GM21528 (cell line): ENCODE measurements around the gene FAM25G.

Source experiments
- ATAC-seq: cut with Tn5 transposase; IDR thresholded peaks from one replicate; pipeline ENCODE4 v1.9.1; 2021; ENCODE audit warnings: mild to moderate bottlenecking, moderate library complexity; ENCODE audit not compliant: unreplicated experiment, low FRiP score

FAM25G gene

DNA sequence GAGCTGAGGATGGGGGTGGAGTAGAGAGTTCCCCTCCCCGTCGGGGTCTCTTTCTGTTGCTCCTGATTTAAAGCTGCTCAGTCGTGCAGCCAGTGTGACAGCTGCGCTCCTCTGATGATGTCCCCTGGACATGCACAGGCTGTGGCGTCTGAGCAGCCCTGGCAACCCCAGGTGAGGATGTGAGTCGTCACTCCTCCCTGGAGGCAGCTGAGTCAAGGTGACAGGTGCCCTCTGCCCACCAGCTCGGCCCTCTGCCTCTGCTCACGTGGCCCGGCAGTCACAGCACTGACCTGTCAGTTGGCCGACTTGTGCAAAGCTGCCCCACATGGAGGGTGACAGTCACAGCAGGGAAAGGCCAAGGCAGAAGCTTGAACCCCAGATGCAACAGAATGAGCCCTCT is 41.5 kb downstream of the FAM25G start:
- no peak for ATAC-seq

DNA sequence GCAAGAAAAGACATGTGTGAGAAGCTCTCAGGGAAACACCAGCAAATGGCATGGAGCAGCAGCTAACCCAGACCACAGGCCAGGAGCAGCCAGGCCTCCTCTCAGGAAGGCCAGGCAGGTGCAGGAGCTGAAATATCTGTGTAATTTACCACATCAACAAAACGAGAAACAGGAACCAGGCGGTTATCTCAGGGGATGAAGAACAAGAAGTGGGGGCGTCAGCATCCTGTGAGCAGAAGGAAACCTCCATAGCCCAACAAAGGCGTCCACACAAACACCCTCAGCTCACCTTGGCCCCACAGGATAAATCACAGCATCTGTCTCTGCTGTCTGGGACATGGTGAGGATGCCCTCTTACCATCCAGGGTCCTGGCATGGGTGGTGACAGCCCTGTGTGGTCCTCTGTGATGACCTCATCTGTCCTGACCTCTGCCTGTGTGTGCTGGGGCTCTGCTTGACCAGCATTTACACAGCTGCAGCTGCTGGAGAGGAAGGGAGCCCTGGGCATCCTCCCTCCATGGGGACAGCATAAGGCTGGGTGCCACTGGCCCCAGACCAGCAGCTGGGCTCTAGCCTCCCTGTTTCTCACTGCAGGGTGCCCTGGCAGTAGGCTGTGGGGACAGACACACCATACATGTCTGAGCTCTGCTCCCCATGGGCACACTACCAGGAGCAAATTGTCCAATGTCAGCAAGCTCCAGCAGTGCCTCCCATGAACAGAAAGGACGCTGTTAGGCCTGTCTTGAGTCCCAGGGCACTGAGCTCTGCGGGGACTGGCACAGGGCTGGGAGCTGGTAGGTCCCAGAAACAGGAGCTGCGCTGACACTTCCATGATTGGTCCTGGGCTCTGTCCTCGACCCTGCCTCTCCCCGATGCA is 42.2 kb downstream of the FAM25G start:
- ATAC-seq = no peak

DNA sequence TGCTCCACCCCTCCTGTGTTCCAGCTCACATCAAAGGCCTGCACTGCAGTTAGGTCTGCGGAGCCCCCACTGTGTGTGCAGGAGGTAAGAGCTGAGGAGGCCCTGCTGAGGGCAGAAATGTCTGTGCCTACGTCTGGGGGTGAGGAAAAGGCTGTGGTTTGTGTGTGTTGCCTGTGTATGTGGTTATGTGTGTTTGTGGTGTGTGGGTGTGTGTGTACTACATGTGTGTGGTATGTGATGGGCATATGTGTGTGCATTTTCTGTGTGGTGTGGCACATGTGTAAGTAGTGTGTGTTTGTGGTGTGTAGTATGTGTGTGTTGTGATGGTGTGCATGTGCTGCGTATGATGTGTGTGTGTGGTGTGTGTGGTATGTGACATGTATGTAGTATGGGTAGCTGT is 43.8 kb downstream of the FAM25G start:
- no peak for ATAC-seq

DNA sequence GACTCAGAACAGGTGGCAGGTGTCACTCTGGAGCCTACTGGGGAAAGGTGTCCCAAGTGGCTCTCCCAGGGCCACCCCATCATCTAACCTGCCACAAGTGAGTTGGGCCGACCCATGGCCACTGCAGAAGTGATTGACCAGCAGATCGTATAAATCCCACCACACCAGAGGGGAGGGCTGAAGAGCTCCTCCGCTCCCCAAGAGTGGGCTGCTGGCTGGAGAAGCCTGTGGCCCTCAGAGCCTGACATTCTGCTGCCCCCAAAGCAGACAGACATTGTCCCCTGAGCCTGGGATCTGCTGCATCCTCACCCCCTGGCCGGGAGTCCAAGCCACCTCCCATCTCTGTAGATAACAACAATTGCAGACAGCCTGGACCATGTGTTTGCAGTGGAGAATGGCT is 44.3 kb downstream of the FAM25G start:
- ATAC-seq = no peak

DNA sequence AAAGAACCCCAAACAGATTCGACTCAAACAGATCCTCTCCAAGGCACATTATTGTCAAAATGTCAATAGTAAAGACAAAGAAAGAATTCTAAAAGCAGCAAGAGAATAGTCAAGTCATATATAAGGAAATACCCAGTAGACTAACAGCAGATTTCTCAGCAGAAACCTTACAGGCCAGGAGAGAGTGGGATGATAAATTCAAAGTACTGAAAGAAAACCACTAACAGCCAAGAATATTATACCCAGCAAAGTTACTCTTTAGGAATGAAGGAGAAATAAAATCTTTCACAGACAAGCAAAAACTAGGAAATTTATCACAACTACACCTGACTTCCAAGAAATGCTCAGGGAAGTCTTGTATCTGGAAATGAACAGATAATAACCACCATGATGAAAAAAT is 45.8 kb downstream of the FAM25G start:
- no peak for ATAC-seq

DNA sequence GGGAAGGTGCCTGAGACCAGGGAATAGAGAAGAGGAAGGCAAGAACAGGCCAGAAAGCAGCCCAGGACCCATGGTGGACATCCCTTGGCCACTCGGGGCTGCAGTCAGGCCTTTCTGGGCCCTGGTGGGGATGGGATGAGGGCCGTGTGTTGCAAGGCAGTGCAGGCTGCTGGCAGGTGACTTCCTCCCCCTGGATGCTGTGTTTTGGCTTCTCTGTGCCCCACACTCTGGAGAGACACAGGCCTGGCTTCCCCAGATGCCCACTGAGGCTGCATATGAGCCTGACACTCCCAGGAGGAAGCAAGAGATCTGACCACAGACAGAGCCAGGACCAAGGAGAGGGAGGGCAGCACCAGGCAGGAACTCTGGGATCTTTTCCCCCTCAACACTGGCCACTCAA is 47.5 kb downstream of the FAM25G start:
- no peak for ATAC-seq

DNA sequence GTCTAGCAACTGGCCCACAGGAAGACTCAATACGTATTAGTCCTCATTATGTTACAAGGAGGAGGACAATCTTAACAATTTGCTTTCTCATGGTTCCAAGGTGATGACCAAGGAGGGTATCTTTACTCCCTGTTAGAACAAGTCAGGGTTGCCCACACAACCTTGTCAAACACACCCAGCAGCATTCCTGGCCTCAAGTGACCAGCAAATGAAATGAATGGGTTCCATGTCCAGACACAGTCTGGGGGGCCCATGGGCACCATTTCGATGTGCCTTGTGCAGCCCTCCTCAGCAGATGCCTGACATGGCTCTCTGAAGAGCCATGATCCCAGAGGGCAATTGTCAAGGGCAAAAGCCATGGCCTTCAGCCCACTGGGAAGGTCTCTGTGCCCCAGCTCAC is 48.4 kb downstream of the FAM25G start:
- no peak for ATAC-seq

DNA sequence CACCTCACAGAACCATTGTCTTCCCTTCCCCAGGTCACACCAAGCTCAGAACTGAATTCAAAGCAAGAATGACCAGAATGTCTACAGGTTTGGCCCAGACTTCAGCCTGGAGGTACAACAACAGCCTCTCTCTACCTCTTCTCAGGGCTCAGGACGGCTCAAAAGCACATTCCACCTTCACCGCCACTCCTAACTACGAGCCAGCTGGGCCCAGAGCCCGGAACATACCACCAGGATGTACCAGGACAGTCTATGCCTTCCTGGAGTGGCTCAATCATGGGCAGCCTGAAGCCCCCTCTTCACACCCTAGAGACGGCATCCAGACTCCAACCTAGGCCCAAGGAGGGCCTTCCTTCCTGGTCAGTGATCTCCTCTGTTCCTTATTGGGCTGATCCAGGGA is 49.1 kb downstream of the FAM25G start:
- ATAC-seq = no peak

DNA sequence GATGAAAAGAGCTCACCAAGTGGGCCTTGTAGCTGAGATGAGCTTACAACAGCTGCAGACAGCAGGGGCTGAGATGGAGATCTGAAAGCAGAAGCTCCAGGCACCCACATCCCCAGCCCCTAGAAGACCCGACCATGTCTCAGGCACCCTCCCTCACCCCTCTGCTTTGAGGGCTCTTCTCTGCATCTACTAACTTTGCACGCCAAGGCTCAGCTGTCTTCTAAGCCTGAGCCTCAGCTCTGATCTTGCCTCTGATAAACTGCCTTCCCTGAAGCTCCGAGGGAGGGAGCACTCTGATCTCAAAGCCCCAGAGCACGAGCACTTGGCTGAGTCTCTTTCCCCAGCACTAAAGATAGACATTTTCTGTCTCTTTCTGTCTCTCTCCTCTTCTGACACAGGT is 49.6 kb downstream of the FAM25G start:
- ATAC-seq = no peak

DNA sequence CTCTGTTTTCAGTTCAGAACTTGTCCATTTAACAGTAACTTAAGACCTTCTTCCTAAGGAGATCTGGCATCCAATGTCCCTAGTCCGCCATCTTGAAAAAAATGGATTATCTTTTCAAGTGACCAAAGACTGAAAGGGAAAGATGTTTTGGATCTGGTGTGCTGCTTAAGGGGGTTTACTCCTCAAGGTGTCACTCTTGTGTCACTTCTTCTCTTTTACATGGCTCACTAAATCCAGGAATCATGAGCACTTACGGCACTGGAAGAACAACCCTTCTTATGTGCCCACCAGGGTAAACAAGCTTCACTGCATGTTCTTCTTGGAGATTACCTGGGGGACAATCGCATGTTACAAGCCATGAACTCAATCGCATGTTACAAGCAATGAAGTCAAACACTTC is 51.3 kb downstream of the FAM25G start:
- no peak for ATAC-seq

DNA sequence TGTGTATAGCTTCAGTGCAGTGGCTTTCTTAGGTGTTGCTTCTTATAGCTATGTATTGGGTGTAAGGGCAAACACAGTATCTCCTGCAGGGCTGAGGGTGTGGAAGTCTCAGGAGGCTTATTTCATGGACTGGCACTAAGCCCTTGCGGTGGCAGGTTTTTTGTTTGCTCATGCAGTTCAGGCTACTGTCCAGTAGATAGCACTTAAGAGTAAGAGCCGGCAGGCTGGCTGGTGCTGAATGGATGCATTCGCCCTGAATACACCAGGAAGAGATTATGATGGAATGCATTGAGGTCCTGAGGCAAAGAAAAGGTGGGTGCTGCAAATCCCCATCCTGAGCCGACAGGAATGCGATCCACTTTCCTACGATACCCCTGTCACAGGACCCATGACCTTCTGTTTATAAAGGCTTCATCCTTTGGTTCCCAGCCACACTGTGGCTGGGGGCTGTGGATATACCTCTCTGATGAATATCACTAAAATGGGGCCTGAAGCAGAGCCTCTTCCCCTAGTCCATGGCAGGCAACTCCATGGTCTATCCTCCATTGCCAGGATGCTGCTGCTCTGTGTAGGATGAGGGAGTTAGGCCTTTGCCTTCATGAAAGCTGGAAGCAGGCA is 52.5 kb downstream of the FAM25G start:
- no peak for ATAC-seq
